Parietal lobe (tissue), 1 donor: ENCODE results near the gene GPX4. TPM values are rescaled to one million over a fixed set of nuclear protein-coding genes. Genes with fewer than 3 reads are reported as not detected.

Experiments
- total RNA-seq: library from RNA; depleted of rRNA; stranded (reverse); fragments of >200 nt; gene quantifications from one replicate; pipeline ENCODE4 v1.2.3, GENCODE V29; 2014

Gene GPX4
- total RNA-seq = 107 TPM

GRCh38 chr19:1103708-1104310 is at the start of gene GPX4:
Gene GPX4, plus strand, starts transcription at chr19:1103994. Its CDS starts 50 bp downstream, at chr19:1104044.

DNA sequence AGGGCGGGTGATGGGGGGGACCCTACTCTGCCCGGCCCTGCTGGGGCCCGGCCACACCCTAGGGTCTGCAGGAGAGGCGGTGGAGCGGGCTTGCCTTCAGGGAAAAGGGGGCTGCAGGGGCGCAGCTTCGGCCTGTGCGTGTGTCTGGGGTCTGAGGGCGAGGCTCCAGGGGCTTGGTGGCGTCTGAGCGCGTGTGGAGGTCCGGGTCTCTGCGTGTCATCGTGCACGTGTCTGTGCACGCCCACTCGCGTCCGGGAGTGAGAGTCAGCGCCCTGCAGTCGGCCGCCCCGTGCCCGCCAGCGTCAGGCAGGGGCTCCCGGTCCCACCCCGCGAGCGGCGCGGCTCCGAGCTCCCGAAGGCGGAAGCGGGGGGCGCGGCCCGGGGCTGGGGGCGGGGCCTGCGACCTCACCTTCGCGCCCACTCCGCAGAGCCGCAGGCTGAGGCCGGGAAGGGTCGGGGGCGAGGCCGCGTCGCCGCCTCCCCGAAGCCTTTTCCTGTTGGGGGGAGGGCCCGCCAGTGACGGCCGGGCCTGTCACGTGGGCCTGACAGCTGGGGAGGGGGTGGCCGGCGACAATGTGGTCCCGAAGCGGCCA is 37.0 kb upstream of the GPX4 start, which contains the start of gene ARHGAP45:
Gene ARHGAP45 (plus strand): TSS at position 420 of the 593 bp plus-strand sequence. CDS start 239 bp downstream, outside the sequence.

GRCh38 chr19:1094978-1095701 is 8.7 kb upstream of the GPX4 start, which contains the start of gene POLR2E:
Gene POLR2E, minus strand, starts transcription at chr19:1095375. Its CDS starts 60 bp downstream, at chr19:1095315.

Other genes with a start within 250 kb of the GPX4 start
- gene CFD, start 244.3 kb upstream of the GPX4 start, total RNA-seq = 0.31 TPM
- gene MED16, start 210.8 kb upstream of the GPX4 start, total RNA-seq = 35.4 TPM
- gene RNU6-9, start 210.5 kb upstream of the GPX4 start, total RNA-seq = not detected
- gene R3HDM4, start 190.8 kb upstream of the GPX4 start, total RNA-seq = 29.1 TPM
- gene KISS1R, start 186.7 kb upstream of the GPX4 start, total RNA-seq = not detected
- gene ARID3A, start 178.0 kb upstream of the GPX4 start, total RNA-seq = 11.3 TPM
- gene WDR18, start 119.6 kb upstream of the GPX4 start, total RNA-seq = 36.0 TPM
- gene GRIN3B, start 103.6 kb upstream of the GPX4 start, total RNA-seq = not detected
- 59.8 TPM for gene TMEM259, start 82.9 kb upstream of the GPX4 start, total RNA-seq
- not detected for gene RNU6-2, start 82.5 kb upstream of the GPX4 start, total RNA-seq
- 6.3 TPM for gene CNN2, start 77.4 kb upstream of the GPX4 start, total RNA-seq
- 4.4 TPM for gene ABCA7, start 63.9 kb upstream of the GPX4 start, total RNA-seq
- 2.8 TPM for gene ARHGAP45, start 36.8 kb upstream of the GPX4 start, total RNA-seq
- 37.6 TPM for gene POLR2E, start 8.6 kb upstream of the GPX4 start, total RNA-seq
- gene SBNO2, start 70.3 kb downstream of the GPX4 start, total RNA-seq = 8.1 TPM
- 43.2 TPM for gene STK11, start 101.8 kb downstream of the GPX4 start, total RNA-seq
- 15.3 TPM for gene CBARP, start 134.0 kb downstream of the GPX4 start, total RNA-seq
- gene ATP5F1D, start 137.8 kb downstream of the GPX4 start, total RNA-seq = 15.7 TPM
- gene MIDN, start 144.6 kb downstream of the GPX4 start, total RNA-seq = 24.4 TPM
- 380 TPM for gene CIRBP, start 165.3 kb downstream of the GPX4 start, total RNA-seq
- 8.1 TPM for gene FAM174C, start 171.5 kb downstream of the GPX4 start, total RNA-seq
- 7.5 TPM for gene EFNA2, start 181.9 kb downstream of the GPX4 start, total RNA-seq